ENCODE data around the gene RNF213.

The RNF213 gene

GRCh38 chr17:80260791-80261158 lies at the start of gene RNF213:
Gene RNF213 (plus strand): TSS chr17:80260852. CDS start chr17:80263682, 2,830 bp downstream.
- DNase-seq (ENCODE audit: low read depth) = no peak

- DNase-seq (ENCODE audit: low read depth) = no peak
These were observed 48.5 kb upstream of the RNF213 start for GRCh38 chr17:80212109-80212508.

- no peak for DNase-seq (ENCODE audit: low read depth)
These were observed 48.1 kb upstream of the RNF213 start for GRCh38 chr17:80212511-80212910.

- no peak for DNase-seq (ENCODE audit: low read depth)
These were observed 47.5 kb upstream of the RNF213 start for GRCh38 chr17:80212962-80213642.

GRCh38 chr17:80213643-80213975 lies 47.0 kb upstream of the RNF213 start:
- DNase-seq (ENCODE audit: low read depth) = no peak

- DNase-seq (ENCODE audit: low read depth) = no peak
These were observed 46.4 kb upstream of the RNF213 start for GRCh38 chr17:80214012-80214877.

GRCh38 chr17:80214878-80215210 lies 45.8 kb upstream of the RNF213 start:
- no peak for DNase-seq (ENCODE audit: low read depth)

GRCh38 chr17:80216473-80217456 lies 43.9 kb upstream of the RNF213 start:
- no peak for DNase-seq (ENCODE audit: low read depth)

- DNase-seq (ENCODE audit: low read depth) = no peak
These were observed 42.8 kb upstream of the RNF213 start for GRCh38 chr17:80217703-80218362.

- DNase-seq (ENCODE audit: low read depth) = no peak
These were observed 42.3 kb upstream of the RNF213 start for GRCh38 chr17:80218391-80218790.

- peak; percentile 87 for DNase-seq (ENCODE audit: low read depth)
These were observed 41.5 kb upstream of the RNF213 start for GRCh38 chr17:80219013-80219762.

GRCh38 chr17:80219763-80220053 lies 40.9 kb upstream of the RNF213 start:
- DNase-seq (ENCODE audit: low read depth) = no peak

GRCh38 chr17:80220054-80220735 lies 40.5 kb upstream of the RNF213 start, which contains the start of the genes SGSH and SLC26A11:
Gene SGSH (minus strand): TSS chr17:80220333. CDS start chr17:80220313, 20 bp downstream.
Gene SLC26A11 (plus strand): TSS chr17:80220427. CDS start chr17:80221561, 1,134 bp downstream.
- peak; percentile 18 for DNase-seq (ENCODE audit: low read depth)

- no peak for DNase-seq (ENCODE audit: low read depth)
These were observed 39.9 kb upstream of the RNF213 start for GRCh38 chr17:80220736-80221215.

GRCh38 chr17:80221351-80222105 lies 39.1 kb upstream of the RNF213 start:
- no peak for DNase-seq (ENCODE audit: low read depth)

GRCh38 chr17:80222376-80223141 lies 38.1 kb upstream of the RNF213 start:
- DNase-seq (ENCODE audit: low read depth) = no peak

GRCh38 chr17:80223142-80223815 lies 37.4 kb upstream of the RNF213 start:
- DNase-seq (ENCODE audit: low read depth) = no peak

GRCh38 chr17:80223838-80224497 lies 36.7 kb upstream of the RNF213 start:
- no peak for DNase-seq (ENCODE audit: low read depth)
